ENCODE results near the gene CREG2.

DNA sequence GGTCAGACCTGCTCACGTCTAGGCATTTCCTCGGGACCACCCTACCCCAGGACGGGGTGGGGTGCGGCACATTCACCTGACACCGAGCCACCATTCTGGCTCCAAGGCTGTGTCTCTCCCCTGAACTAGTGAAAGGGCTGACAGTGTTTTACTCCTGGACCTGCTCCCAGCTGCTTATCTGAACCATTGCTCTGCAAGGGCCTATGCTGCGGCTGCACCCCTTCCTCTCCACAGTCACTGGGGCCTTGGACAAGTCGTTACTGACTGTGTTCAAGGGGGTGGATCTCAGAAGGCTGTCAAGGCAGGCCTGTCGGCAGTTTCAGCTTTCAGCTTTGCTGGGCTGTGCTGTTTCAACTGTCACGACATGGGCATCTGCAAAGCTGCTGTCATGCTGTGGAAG, 11.7 kb downstream of the CREG2 start:
- TF ChIP-seq POLR2AphosphoS5 (IDR thresholded peaks at IDR 0.05; ENCODE audit: borderline replicate concordance, low read depth, low read length) = no peak
- no peak for TF ChIP-seq EZH2 (IDR thresholded peaks at IDR 0.05)
- no peak for TF ChIP-seq FOXP2 (optimal IDR thresholded peaks at IDR 0.05; ENCODE audit: control extremely low read depth, extremely low read length, insufficient read depth)
